Activated naive CD4-positive, alpha-beta T cell (primary cell): Measurements from ENCODE around the gene SLC44A5.

Source experiments
- DNase-seq, 4 experiments: peaks; one replicate each; lab custom pipeline; 2025; lab: John Stamatoyannopoulos, UW

SLC44A5 gene

DNA sequence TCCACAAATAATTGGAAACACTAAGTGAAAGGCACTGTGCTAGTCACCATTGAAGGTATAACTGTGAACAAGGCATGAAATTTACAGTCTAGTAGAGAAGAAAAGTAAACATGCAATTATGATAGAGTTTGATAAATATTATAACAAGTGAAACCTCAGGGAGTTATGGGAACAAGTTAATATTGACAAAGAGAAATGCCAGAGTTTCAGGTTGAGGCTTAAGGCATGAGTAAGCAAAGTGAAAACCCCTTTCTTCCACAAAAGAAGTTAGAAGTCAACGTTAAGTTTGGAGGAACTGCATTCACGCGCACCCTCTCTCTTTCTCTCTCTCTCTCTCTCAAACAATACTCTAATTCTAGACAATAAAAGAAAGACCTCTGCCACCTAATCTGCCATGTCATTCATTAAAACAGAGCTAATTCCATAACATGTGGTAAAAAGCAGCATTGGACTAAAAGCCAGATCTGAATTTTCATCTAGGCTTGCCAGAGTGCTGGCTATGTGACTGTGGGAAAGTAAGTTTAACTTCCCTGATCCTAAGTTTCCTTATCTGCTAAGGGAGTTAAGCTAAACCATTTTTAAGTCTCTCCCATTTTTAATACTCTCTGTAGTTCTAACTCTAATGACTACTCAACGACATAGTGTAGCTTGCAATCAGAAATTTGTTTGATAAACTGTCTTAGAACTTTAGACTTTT is 22.0 kb downstream of the SLC44A5 start:
- no peak for DNase-seq

DNA sequence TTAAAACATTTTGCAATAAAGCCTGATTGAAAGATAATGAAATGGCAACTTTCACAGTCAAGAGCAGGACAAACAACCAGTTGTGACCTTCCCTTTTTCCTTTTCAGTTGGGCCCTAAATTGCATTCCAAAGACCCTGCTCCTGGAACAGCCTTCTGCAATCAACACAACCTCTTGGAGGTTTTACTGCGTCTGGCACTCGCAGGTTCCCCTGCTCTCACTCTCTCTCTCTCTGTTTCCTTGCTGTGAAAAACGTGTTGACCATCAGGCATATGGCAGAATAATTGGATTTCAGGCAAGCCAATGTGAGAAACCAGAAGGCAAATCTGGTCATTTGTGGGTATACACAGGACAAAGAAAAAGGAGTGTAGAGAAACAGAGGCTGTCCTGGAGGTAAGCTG is 23.2 kb downstream of the SLC44A5 start:
- no peak for DNase-seq

DNA sequence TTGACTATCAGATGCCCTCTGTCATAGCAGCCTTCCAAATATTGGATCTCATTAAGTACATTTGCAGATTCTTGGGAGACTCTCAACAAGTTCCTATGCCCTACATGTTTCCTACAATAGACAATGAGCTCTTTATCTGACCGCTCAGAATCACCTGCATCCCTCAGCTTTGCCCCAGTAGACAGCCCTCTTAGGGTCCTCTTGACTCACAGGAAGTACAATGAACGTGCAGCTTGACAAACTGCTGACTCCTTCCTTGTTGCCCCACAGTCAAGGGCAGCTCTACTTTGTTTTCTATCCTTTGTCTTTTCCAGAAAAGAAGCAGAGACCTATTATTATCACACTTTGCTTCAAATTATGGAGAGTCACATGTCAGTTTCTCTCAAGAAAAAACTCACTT is 27.6 kb downstream of the SLC44A5 start:
- DNase-seq: no peak

DNA sequence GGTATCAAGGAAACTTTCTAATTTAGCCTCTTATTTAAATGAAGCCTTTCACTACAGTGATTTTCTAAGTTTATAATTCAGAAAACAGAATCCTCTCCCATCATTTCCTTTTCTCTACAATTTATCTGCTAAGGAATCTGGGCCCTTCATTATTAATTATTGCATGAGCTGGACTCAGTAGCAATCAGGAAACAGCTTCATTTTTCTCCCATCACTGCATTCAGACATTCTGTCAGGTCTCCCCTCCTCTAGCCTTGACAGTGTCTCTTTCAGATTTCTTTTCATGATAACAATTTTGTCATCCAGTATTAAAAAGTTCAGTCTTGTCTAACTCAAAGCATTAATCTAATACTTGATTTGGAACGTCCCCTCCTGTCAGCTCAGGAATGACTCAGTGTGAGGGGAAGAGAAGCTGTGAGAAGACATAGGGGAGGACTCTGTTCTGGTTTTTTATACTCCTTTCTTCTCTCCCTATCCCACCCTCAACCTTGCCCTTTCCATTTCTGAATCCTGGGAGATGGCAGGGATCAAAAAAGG is 28.1 kb downstream of the SLC44A5 start:
- no peak for DNase-seq

DNA sequence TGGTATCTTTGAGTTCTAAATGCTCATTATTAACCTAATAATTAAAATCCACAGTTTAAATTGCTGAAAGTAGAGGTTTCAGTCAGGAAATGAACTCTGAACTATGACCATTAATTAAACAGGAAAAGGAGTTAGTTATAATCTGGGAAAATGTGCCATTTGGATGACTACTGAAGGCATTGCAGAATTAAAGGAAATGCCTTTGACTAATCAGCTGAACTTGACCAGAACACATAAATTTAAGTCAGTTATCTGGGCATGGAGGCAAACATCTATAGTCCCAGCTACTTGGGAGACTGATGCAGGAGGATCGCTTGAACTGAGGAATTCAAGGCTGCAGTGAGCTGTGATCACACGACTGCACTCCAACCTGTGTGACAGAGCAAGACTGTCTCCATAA is 31.9 kb downstream of the SLC44A5 start:
- DNase-seq: no peak

- DNase-seq: no peak
Measured at GRCh38 chr1:75575837-75576236, 35.1 kb downstream of the SLC44A5 start.

- DNase-seq: no peak
Measured at GRCh38 chr1:75567191-75567590, 43.7 kb downstream of the SLC44A5 start.

GRCh38 chr1:75559800-75560199 is 51.1 kb downstream of the SLC44A5 start:
- DNase-seq: no peak

- DNase-seq: no peak
Measured at GRCh38 chr1:75559136-75559535, 51.8 kb downstream of the SLC44A5 start.

GRCh38 chr1:75554870-75555269 is 56.0 kb downstream of the SLC44A5 start:
- no peak for DNase-seq

DNA sequence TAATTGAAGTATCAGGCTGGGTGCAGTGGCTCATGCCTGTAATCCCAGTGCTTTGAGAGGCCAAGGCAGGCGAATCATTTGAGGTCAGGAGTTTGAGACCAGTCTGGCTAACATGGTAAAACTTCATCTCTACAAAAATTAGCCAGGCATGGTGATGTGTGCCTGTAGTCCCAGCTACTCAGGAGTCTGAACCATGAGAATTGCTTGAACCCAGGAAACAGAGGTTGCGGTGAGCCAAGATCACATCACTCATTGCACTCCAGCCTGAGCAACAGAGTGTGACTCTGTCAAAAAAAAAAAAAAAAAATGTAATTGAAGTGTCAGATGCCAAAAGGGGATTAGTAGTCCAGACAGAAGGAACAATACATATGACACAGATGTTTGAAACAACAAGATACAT is 56.7 kb downstream of the SLC44A5 start:
- DNase-seq: no peak

GRCh38 chr1:75550559-75550958 is 60.4 kb downstream of the SLC44A5 start:
- DNase-seq: no peak

DNA sequence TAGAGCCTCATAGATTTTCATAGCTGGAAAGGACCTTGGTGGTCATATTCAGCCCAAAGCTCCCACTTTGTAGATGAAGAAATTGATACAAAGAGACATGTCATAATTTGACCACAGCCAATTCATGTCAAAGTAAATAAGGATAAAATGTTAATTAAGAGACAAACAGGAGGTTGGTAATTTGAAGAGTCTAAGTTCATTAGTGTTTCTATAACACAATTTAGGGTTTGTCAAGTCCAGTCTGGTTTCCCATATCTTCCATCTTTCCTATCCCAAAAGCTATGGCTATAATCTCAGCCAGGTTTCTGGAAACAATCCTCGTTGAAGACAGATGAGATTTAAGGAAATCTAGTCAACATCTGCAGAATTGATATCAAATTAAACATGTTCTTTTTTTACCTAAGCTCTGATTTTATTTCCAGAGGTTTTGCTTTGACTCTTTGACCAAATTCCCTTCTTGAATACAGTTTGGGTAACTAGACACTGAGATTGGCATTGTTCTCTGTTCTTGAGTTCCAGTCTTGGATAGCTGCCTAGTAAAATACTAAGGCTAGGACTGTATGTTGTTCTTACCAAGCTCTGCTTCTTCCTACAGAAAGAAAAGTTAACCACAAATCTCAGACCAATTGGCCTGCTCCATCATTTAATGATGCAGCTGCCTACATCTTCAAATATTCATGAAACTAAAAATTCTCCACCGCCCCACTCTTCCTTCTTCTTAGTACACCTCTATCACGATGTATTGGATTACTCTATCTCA is 62.0 kb downstream of the SLC44A5 start:
- DNase-seq: no peak

DNA sequence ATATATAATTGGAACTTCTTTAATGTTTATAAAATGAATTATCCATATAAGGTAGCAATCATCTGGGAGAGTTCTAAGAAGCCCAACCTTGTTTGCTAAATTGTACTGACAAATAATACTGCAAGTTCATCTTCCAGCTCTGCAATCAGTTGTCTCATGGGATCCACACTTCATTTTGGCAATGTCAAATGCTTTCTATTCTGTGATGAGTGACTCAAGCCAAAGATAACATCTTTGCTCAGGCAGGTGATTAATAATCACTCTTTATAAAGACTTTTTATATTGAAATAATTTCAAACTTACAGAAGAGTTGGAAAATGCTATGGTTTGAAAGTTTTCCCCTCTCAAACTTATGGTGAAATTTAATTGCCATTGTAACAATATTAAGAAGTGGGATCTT is 67.2 kb downstream of the SLC44A5 start:
- DNase-seq: no peak

DNA sequence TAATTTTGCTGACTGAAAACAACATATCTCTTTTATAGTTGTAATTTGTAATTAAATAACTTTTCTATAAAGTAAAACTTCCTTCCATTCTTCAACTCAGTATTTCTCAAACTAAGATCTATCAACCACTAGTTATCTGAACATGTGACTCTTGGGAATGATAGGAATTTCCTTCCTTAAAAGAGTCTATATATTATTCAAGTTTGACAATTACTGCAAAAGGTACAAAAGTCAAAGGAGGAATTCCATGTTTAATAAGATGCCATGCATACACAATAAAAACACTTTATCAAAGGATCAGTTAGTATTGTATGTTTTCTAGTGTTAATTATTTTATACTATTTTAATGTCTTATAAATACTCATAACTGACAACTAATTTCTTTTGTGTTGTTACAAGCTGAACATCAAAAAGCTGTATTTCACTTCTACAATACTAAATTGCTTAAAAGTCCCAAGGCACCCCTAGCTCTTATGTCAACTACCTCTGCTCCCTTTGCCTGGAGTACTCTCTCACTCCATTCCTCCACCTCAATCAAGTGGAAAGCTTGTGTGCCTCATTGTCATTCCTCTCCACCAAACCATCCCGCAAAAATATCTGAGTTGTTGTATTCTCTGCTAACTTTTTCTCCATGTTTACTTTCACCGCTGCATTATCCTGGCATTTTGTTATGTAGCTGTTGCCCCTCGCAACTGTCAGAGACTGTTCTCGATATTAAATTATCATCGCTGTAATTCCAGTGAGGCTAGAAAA is 67.9 kb downstream of the SLC44A5 start:
- DNase-seq: no peak

- DNase-seq: no peak
Measured at GRCh38 chr1:75539230-75540116, 71.4 kb downstream of the SLC44A5 start.

DNA sequence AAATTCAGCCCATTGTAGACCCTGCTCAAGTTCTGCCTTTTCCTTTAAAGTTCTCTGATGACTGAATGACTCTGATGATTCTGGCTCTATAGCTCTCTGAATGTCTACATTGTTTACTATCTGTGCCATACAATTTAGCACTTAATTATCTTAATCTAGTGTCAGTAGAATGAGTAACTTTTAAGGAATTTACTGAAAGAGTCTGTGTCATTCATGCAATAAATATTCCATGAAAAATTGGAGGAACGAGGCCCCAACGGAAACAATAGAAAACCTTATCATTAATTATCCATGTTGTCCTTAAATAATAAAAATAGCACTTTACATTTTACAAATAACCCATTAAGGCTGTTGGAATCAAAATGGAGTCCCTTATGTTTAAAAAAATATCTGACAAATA is 77.8 kb downstream of the SLC44A5 start:
- no peak for DNase-seq

GRCh38 chr1:75531570-75531969 is 79.3 kb downstream of the SLC44A5 start:
- DNase-seq: no peak

DNA sequence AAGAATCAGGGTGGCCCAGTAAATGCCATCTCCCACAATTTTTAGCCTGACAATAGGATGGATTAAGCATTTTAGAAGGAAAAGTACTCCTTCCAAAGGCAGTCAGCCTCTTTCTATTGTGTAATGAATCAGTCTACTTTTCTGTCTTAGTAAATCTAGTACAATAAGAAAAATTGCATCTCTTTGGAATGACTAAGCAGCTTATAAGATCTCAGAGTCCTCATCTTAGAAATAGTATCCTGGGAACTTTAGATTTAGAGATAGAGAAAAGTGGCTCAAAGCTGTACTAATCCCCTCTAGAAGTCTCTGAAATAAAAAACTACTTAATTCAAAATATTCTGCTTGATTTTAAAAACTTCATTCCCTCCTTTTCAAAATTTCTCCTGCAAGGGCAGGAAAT is 81.4 kb downstream of the SLC44A5 start:
- DNase-seq: no peak

GRCh38 chr1:75528001-75528400 is 82.9 kb downstream of the SLC44A5 start:
- no peak for DNase-seq

DNA sequence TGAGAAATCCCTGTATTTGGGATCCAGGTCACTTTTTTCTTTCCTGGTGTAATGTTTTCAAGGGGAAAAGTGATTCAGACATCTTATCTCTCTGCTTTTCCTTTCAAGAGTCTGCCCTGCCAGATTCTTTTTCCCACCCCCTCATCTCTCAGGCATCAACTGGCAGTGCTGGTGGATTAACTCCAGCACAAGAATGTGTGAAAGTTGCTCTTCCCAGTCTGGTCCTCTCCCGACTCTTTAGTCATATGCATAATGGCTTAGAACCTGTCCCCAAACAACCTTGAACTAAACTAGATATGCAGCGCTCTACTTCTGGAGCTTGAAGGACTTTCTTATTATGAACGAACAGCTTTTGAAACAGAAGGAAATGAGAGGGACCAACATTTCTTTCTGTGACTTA is 88.5 kb downstream of the SLC44A5 start:
- DNase-seq: no peak

DNA sequence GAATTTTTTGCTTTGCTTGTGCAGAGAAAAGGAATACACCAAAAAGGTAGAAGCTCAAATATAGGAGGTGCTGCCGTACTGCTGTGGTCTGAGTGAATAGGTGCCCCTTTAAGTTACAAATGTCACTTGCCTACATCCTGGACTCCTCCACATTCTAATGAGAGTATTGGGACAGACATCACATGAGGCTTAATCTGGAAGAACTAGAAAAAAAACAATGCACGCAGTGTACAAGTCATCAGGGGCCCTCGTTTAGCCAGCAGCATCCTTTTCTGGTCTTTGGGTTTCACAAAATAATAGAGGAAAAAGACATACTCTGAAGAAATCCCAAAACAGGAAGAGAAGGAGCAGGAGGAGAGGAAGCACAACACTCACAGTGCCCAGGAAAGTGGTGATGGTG is 89.3 kb downstream of the SLC44A5 start:
- DNase-seq: no peak
